Gastroesophageal sphincter (tissue), 3 donors: Measurements from ENCODE around the gene LIN7C.

Source experiments
- EP300 ChIP-seq: sonication (generic); formaldehyde crosslinking; IDR thresholded peaks from one replicate; pipeline ENCODE4 v1.6.1; 2017; ENCODE audit warnings: antibody characterized with exemption, mild to moderate bottlenecking
- POLR2A ChIP-seq, 2 donors: fragments of 450-650 bp; IDR thresholded peaks; one replicate each; pipeline ENCODE4 v1.6.1; 2017; ENCODE audit warnings: antibody characterized with exemption in 2 of 2, mild to moderate bottlenecking in 2 of 2, moderate library complexity in 1 of 2
- POLR2AphosphoS5 ChIP-seq: sonication (generic); formaldehyde crosslinking; IDR thresholded peaks from one replicate; pipeline ENCODE4 v1.6.1; 2017; ENCODE audit warnings: antibody characterized with exemption
- TF ChIP-seq, protein P1 (sequence below), 4 experiments: fragments of 200-600 bp in 2 of 4; fragments of 450-650 bp in 2 of 4; sonication (generic) in 1 of 4; IDR thresholded peaks; one replicate each; pipeline ENCODE4 v1.5.1; 2017 to 2019; ENCODE audit warnings: antibody characterized with exemption in 4 of 4, mild to moderate bottlenecking in 2 of 4, moderate library complexity in 2 of 4

- TF ChIP-seq, protein P1, sequence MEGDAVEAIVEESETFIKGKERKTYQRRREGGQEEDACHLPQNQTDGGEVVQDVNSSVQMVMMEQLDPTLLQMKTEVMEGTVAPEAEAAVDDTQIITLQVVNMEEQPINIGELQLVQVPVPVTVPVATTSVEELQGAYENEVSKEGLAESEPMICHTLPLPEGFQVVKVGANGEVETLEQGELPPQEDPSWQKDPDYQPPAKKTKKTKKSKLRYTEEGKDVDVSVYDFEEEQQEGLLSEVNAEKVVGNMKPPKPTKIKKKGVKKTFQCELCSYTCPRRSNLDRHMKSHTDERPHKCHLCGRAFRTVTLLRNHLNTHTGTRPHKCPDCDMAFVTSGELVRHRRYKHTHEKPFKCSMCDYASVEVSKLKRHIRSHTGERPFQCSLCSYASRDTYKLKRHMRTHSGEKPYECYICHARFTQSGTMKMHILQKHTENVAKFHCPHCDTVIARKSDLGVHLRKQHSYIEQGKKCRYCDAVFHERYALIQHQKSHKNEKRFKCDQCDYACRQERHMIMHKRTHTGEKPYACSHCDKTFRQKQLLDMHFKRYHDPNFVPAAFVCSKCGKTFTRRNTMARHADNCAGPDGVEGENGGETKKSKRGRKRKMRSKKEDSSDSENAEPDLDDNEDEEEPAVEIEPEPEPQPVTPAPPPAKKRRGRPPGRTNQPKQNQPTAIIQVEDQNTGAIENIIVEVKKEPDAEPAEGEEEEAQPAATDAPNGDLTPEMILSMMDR (IDR thresholded peaks at IDR 0.05) = no peak
- no peak for TF ChIP-seq POLR2AphosphoS5
- TF ChIP-seq POLR2A (IDR thresholded peaks at IDR 0.05) = no peak
- TF ChIP-seq EP300 = no peak
Observed at GRCh38 chr11:27445625-27446024, 60.9 kb downstream of the LIN7C start.
